Brain pericyte (primary cell): ENCODE results near the gene MARK4.
"Not testable (repeated sequence)": the region's sequence is repeated elsewhere in the genome, so short reads cannot be mapped to it uniquely, and the experiment has no call there.

ENCODE experiments used
- DNase-seq: peaks from one replicate; pipeline ENCODE4 v3.0.0-alpha.2; 2012; ENCODE audit warnings: low read depth, low spot score

MARK4 gene

DNA sequence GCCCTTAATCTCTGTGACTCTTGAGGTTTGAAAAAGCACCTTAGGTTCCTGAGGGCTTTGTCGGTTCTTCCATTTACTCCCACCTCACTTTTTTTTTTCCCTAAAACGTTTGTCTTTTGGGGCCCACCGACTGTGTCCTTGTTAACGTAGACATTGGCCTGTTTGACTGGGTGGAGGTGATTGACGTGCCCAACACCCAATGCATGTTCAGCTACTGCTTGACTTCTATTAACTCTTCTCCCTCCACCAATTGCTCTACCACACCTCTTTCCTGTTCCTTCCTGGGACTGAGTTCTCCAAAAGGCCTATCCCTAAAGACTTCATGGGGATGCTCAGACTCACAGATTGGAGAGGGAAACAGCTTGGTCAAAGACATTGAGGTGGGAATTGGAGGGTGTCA, 54.4 kb downstream of the MARK4 start:
- DNase-seq: no peak

GRCh38 chr19:45306040-45306439, 55.0 kb downstream of the MARK4 start:
- DNase-seq: no peak

GRCh38 chr19:45306518-45307027, 55.5 kb downstream of the MARK4 start:
- no peak for DNase-seq

DNA sequence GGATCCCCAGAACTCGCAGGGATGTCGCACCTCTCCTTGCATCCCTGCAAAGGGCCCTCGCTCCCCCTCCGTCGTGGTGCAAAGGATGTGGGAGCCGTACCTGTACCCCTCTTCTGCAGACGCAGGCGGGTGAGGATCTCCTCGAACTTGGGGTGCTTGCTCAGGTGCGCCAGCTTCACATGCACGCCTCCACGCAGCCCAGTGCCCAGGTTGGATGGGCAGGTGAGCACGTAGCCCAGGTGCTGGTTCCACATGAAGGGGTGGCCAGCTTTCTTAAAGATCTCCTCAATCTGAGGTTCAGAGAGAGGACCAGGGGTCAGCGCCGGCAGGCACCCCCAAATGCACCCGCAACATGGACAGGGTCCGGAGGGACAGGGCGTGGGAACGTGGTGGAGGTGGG, 56.3 kb downstream of the MARK4 start:
- DNase-seq: no peak

- DNase-seq: not testable (repeated sequence)
These were observed 58.3 kb downstream of the MARK4 start for GRCh38 chr19:45309322-45309721.

GRCh38 chr19:45311621-45312020, 60.5 kb downstream of the MARK4 start:
- no peak for DNase-seq

GRCh38 chr19:45312285-45312684, 61.2 kb downstream of the MARK4 start:
- not testable (repeated sequence) for DNase-seq

DNA sequence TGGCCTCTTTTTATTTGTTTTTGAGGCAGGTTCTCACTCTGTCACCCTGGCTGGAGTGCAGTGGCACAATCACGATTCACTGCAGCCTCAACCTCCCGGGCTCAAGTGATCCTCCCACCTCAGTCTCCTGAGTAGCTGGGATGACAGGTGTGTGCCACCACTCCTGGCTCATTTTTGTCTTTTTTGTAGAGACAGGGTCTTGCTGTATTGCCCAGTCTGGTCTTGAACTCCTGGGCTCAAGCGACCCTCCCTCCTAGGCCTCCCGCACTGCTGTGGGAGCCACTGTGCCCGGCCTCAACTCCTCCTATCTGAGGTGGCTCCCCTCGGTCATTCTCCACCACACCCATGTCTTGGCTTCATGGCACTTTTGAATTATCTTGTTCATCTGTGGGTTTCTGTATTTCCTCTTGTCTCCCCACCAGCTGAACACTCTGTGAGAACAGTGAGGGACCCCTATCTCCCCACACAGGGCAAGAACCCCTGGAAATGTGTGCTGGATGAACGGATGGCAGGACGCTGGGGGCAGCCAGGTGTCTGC, 63.7 kb downstream of the MARK4 start:
- no peak for DNase-seq

- no peak for DNase-seq
These were observed 64.2 kb downstream of the MARK4 start for GRCh38 chr19:45315304-45315703.

DNA sequence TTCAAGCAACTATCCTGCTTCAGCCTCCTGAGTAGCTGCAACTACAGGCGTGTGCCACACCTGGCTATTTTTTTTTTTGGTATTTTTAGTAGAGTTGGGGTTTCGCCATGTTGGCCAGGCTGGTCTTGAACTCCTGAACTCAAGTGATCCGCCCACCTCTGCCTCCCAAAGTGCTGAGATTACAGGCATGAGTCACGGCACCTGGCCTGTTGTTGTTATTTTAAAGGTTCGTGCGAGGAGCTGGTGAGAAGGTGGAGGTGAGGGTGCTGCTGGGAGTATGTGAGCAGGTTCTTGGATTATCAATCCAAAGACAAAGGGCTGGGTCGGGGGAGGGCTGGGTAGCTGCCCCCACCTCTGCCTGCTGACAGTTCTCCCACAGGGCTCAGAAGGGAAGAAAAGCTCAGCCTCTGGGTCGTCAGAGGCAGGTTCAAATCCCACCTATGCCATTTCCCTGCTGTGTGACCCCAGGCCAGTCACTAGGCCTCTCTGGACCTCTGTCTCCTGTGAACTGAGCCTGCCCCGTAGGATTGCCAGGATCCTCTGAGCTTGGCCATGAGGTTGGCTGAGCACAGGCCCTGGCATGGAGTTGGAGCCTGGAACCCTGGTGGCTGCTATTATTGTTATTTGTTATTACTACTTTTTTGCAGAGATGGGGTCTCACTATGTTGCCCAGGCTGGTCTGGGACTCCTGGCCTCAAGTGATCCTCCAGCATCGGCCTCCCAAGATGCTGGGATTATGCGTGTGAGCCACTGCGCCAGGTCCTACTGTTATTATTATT, 70.1 kb downstream of the MARK4 start:
- DNase-seq: no peak

GRCh38 chr19:45321848-45322247, 70.8 kb downstream of the MARK4 start:
- DNase-seq: no peak

- no peak for DNase-seq
These were observed 71.2 kb downstream of the MARK4 start for GRCh38 chr19:45322311-45322710.

- DNase-seq: no peak
These were observed 71.7 kb downstream of the MARK4 start, which contains the start of gene CKM for GRCh38 chr19:45322744-45323281. TSS of gene CKM (minus strand) at chr19:45322875. CDS start at chr19:45319713, 3,162 bp downstream.

DNA sequence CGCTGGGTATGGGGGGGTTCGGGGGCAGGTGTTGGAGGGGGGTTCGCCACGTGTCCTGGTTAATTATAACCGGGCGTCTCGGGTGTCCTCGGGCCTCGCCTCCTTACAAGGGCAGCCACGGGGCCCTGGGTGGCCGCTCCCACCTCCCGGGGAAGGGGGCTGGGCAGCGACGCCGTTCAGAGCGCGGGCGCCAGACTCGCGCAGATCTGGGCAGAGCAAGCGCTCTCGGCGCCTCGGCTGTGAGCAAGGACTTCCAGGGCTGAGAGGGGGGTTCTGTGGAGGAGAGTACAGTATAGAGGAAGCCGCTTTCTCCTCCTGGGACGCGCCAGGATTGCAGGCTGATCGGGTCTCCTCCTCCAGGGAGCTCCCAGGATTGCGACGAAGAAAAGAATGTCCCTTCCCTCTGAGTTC, 72.6 kb downstream of the MARK4 start:
- no peak for DNase-seq

- no peak for DNase-seq
These were observed 73.4 kb downstream of the MARK4 start for GRCh38 chr19:45324349-45324907.

- DNase-seq: no peak
These were observed 76.5 kb downstream of the MARK4 start for GRCh38 chr19:45327404-45328143.

- no peak for DNase-seq
These were observed 80.3 kb downstream of the MARK4 start for GRCh38 chr19:45331411-45331810.

DNA sequence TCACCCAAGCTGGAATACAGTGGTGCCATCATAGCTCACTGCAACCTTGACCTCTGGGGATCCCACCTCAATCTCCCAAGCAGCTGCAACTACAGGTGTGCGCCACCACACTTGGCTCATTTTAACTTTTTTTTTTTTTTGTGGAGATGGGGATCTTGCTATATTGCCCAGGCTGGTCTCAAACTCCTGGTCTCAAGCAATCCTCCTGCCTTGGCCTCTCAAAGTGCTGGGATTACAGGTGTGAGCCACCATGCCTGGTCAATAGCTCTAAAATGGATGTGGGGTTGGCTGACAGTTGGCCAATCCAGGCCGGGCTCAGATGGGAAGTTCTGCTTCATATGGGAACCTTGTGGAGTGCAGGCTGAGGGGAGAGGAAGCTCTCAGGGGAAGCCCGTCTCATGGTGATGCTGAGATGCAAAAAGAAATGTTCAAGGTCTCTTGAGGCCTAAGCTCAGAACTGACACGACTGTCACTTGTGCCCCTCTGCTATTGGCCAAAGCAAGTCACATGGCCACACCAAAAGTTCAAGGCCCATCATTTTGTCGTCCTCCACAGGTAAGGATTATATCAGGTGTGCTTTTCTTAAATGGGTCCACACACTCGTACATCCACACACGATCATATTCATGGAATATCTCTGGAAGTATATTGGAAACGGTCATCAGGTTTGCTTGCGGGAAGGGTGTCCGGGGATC, 82.7 kb downstream of the MARK4 start:
- no peak for DNase-seq

- DNase-seq: not testable (repeated sequence)
These were observed 83.8 kb downstream of the MARK4 start for GRCh38 chr19:45334881-45335280.

DNA sequence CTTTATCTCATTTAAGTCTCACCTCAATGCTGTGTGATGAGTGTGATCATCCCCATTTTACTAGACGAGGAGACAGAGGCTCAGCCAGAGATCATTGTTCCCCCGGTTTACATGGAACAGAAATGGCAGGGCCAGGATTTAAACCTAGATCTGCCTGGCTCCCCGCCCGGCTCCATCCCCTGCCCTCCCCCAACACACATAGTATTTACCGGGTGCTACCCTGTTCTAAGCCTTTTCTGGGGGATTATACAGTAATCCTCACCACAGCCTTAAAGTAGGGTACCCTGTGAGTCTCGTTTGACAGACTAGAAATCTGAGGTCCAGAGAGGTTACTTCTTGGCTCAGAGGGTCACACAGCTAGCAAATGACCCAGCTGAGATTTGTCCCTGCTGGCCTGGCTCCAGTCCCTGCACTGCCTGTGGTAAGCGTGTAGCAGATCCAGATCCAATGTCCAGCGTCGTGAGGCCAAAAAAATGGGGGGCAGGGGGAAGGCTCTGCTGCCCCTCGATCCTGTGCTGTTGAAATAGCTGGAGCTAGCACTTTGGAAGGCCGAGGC, 85.7 kb downstream of the MARK4 start:
- DNase-seq: no peak

DNA sequence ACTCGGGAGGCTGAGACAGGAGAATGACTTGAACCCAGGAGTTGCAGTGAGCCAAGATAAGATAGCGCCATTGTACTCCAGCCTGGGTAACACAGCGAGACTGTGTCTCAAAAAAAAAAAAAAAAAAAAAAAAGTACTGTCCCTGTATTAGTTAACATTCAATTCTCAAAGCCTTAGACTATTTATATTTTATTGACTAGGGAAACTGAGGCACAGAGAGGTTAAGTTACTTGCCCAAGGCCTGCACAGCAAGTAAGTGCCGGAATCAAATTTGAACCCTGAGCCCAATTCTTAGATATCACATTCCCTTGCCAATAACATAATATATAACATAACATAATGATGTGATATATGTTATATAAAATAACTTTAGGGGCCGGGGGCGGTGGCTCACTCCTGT, 88.6 kb downstream of the MARK4 start:
- no peak for DNase-seq
